ENCODE data around the gene PIK3C3. TPM values are rescaled to one million over a fixed set of nuclear protein-coding genes. Genes with fewer than 3 reads are reported as not detected.

The PIK3C3 gene
- total and polyA plus RNA-seq, 2 experiments from 2014 or later, result 24.9 to 54.7 TPM

DNA sequence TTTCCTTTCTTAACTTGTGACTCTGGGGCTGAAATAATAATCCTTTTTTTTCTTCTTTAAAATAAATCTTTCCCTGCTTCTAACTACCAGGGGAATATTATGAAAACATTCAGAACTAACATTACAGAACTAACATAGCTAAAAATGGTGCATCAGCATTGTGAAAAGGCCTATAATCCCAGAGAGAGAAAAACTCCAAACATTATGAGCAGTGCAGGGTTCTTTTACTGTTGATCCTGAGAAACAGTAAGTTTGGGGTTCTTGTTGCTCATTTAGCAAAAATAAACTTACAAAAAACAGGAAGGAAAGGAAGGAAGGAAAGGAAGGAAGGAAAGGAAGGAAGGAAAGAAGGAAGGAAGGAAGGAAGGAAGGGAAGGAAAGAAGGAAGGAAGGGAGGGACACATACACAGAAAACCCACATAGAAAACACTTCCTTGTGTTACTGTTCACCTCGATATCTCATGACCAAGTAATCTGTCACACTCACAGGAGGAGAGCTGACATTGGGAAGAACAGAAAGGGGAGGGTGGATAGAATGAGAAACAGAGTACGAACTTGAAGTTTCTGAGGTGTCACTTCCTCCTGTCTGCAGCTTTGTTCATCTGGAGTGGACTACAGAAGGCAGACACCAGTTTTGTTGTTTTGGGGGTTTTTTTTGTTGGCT is 18.4 kb upstream of the PIK3C3 start:
- Histone ChIP-seq H3K9me2 (replicated peaks; ENCODE audit: insufficient read depth) (no peaks in the 10 kb centered on the region), H3K27ac (no peak overlapping the region), H2AFZ (peak overlapping the region; percentile 35), H4K20me1 (ENCODE audit: insufficient read depth, poor library complexity, severe bottlenecking) (no peaks in the 10 kb centered on the region), H3K4me2 (no peak overlapping the region), H3K27me3 (no peaks in the 10 kb centered on the region), H3K4me3 (no peak overlapping the region), H3K4me1 (ENCODE audit: insufficient read depth) (no peaks in the 10 kb centered on the region), H3K79me2 (no peaks in the 10 kb centered on the region), H3K9me3 (ENCODE audit: low read depth) (no peaks in the 10 kb centered on the region), H3K36me3 (replicated peaks; ENCODE audit: insufficient read depth, low read depth) (no peaks in the 10 kb centered on the region)
- no peak for DNase-seq (ENCODE audit: low spot score)
- TF ChIP-seq, protein P1, sequence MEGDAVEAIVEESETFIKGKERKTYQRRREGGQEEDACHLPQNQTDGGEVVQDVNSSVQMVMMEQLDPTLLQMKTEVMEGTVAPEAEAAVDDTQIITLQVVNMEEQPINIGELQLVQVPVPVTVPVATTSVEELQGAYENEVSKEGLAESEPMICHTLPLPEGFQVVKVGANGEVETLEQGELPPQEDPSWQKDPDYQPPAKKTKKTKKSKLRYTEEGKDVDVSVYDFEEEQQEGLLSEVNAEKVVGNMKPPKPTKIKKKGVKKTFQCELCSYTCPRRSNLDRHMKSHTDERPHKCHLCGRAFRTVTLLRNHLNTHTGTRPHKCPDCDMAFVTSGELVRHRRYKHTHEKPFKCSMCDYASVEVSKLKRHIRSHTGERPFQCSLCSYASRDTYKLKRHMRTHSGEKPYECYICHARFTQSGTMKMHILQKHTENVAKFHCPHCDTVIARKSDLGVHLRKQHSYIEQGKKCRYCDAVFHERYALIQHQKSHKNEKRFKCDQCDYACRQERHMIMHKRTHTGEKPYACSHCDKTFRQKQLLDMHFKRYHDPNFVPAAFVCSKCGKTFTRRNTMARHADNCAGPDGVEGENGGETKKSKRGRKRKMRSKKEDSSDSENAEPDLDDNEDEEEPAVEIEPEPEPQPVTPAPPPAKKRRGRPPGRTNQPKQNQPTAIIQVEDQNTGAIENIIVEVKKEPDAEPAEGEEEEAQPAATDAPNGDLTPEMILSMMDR (IDR thresholded peaks at IDR 0.05; ENCODE audit: poor library complexity), result no peak
- TF ChIP-seq EZH2phosphoT487 (IDR thresholded peaks at IDR 0.05; ENCODE audit: low read depth, severe bottlenecking, unreplicated experiment), result no peak
- TF ChIP-seq EZH2 (IDR thresholded peaks at IDR 0.05; ENCODE audit: borderline replicate concordance), result no peak
- WGBS (ENCODE audit: low lambda C conversion rate, missing lambda C conversion rate), result 37% methylated on average over 2 of the region's 2 CpGs

DNA sequence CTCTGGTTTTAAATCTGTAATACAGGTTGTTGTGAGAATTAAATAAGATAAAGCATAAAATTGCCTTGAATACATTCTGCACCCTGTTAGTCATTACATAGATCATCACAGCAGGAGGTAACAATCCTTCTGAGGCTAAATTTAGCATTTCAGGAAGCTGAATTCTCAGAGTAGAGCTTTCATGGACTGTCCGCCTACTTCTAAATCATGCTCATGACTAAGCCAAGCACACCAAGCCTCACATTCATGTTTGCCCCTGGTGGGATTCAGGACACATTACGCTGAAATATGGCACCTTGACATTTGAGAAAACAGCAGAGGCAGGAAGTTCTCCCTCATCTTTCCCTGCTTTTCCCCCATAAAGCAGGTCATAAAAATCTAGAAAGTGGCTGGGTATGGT is 16.6 kb upstream of the PIK3C3 start:
- TF ChIP-seq, protein P1 (IDR thresholded peaks at IDR 0.05; ENCODE audit: poor library complexity), result no peak
- TF ChIP-seq EZH2phosphoT487 (IDR thresholded peaks at IDR 0.05; ENCODE audit: low read depth, severe bottlenecking, unreplicated experiment) (no peak), EZH2 (IDR thresholded peaks at IDR 0.05; ENCODE audit: borderline replicate concordance) (no peak)
- 93% methylated on average over 2 of the region's 2 CpGs for WGBS (ENCODE audit: low lambda C conversion rate, missing lambda C conversion rate)

DNA sequence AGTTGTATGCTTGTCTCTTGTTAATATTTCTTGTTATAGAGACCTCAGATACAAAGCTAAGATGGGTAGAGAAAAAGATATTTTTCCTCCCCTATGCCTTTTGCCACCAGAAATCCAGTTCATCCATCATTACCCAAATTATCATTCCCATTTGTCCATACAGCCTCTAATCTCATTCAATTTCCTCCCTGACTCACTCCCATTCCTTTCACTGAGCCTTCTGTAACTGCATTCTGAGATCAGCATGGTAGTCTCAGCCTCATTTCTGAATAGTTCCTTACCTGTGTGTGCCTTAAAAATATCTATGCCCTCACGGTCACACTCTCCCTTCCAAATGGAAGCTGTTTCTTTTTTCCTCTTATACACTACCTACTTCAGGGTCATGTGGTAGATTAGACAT is 15.7 kb upstream of the PIK3C3 start:
- no peak overlapping the region for H3K4me2 ChIP-seq

More for the DNA sequence above, 16.6 kb upstream of the PIK3C3 start:
- Histone ChIP-seq H3K9me2 (replicated peaks; ENCODE audit: insufficient read depth) (no peaks in the 10 kb centered on the region), H3K27ac (no peak overlapping the region), H3K79me2 (no peaks in the 10 kb centered on the region), H3K27me3 (no peaks in the 10 kb centered on the region), H2AFZ (no peak overlapping the region), H4K20me1 (ENCODE audit: insufficient read depth, poor library complexity, severe bottlenecking) (no peaks in the 10 kb centered on the region), H3K4me3 (no peak overlapping the region), H3K4me2 (no peak overlapping the region), H3K9me3 (ENCODE audit: low read depth) (no peaks in the 10 kb centered on the region), H3K4me1 (ENCODE audit: insufficient read depth) (no peaks in the 10 kb centered on the region), H3K36me3 (replicated peaks; ENCODE audit: insufficient read depth, low read depth) (no peaks in the 10 kb centered on the region)
- no peak for DNase-seq (ENCODE audit: low spot score)

More for the DNA sequence above, 15.7 kb upstream of the PIK3C3 start:
- TF ChIP-seq, protein P1 (IDR thresholded peaks at IDR 0.05; ENCODE audit: poor library complexity), result no peak
- TF ChIP-seq EZH2 (IDR thresholded peaks at IDR 0.05; ENCODE audit: borderline replicate concordance), result no peak
- no peak for TF ChIP-seq EZH2phosphoT487 (IDR thresholded peaks at IDR 0.05; ENCODE audit: low read depth, severe bottlenecking, unreplicated experiment)
- no peaks in the 10 kb centered on the region for H3K79me2 ChIP-seq
- H3K9me2 ChIP-seq (replicated peaks; ENCODE audit: insufficient read depth), result no peaks in the 10 kb centered on the region
- WGBS (ENCODE audit: low lambda C conversion rate, missing lambda C conversion rate), result 94% methylated on average over 1 of the region's 1 CpG
- no peak overlapping the region for H3K4me3 ChIP-seq
- no peak overlapping the region for H3K27ac ChIP-seq
- no peaks in the 10 kb centered on the region for H4K20me1 ChIP-seq (ENCODE audit: insufficient read depth, poor library complexity, severe bottlenecking)
- no peaks in the 10 kb centered on the region for H3K9me3 ChIP-seq (ENCODE audit: low read depth)
- no peak for DNase-seq (ENCODE audit: low spot score)
- no peaks in the 10 kb centered on the region for H3K4me1 ChIP-seq (ENCODE audit: insufficient read depth)
- no peak overlapping the region for H2AFZ ChIP-seq
- H3K27me3 ChIP-seq, result no peaks in the 10 kb centered on the region
- no peaks in the 10 kb centered on the region for H3K36me3 ChIP-seq (replicated peaks; ENCODE audit: insufficient read depth, low read depth)
